GM19372 (cell line): ENCODE results near the gene NT5DC4.

Experiments used
- ATAC-seq: cut with Tn5 transposase; IDR thresholded peaks from one replicate; pipeline ENCODE4 v1.9.1; 2021; ENCODE audit warnings: mild to moderate bottlenecking, low read depth, moderate library complexity; ENCODE audit not compliant: unreplicated experiment

The NT5DC4 gene

DNA sequence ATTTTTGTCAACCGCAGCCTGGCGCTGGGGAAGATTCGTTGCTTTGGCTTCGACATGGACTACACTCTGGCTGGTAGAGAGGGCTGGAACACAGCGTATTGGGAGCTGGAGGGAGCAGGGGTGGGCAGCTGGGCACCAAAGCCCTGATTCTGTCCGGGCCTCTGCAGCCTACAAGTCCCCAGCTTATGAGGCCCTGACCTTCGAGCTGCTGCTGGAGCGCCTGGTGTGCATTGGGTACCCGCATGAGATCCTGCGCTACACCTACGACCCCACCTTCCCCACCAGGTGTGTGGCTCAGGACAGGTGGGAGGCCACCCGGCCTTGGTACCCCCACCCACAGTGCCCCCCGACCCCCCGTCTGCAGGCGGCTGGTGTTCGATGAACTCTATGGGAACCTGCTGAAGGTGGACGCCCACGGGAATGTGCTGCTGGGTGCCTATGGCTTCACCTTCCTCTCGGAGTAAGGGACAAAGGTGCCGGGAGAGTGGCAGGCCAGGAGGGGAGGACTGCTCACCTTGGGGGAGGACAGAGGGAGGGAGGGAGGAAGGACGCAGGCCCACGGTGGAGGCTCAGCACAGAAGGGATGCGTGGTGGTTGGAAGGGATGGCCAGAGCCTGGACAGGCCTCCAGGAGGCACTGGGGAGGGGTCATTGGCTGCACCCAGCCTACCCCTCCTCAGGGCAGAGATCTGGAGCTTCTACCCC is 1.2 kb downstream of the NT5DC4 start:
- no peak for ATAC-seq

DNA sequence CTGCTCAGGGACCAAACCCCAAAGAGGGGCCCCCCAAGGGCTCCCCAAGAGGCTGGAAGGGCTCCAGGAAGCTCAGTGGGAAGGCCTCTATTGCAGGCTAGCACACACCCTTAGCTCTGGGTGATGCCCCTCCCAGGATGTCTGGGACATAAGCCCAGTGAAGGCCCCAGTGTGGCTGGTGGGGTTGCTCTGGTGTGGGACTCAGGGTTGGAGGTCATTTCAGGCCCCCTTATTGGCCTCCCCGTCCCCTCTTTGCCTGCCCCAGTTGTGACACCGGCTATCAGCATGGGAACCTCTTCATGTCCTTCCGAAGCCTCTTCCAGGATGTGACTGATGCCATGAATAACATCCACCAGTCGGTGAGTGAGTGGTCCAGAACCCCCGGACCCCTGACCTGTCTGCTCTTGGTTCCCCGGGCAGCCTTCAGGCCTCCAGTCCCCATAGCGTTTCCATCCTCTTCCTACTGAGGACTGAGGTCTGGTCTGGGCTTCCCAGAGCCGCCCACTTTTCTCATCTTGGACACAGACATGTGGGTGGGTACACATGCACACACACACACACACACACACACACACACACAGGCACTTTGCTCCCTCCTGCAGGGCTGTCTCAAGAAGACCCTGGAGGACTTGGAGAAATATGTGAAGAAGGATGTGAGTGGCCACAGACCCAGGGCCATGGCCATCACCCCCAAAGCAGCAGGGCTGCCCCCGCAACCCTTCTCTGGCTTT is 2.2 kb downstream of the NT5DC4 start:
- ATAC-seq, result no peak

DNA sequence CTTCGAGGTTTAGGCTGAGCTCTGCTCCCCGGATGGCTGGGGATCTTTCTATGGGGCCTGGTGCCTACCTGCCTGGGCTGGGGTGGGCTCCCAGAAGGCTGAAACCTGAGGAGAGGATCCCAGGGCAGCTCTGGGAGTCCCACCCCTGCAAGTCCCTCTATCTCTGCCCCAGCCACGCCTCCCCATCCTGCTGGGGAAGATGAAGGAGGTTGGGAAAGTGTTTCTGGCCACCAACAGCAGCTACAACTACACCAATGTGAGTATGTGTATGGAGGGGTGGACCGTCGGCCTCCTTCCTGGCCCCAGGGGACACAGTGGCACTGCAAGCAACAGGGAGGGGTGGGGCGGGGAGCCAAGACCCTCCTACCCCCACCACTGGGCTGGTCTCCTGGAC is 2.7 kb downstream of the NT5DC4 start:
- ATAC-seq, result no peak

GRCh38 chr2:112723995-112724394 is 3.2 kb downstream of the NT5DC4 start:
- no peak for ATAC-seq

DNA sequence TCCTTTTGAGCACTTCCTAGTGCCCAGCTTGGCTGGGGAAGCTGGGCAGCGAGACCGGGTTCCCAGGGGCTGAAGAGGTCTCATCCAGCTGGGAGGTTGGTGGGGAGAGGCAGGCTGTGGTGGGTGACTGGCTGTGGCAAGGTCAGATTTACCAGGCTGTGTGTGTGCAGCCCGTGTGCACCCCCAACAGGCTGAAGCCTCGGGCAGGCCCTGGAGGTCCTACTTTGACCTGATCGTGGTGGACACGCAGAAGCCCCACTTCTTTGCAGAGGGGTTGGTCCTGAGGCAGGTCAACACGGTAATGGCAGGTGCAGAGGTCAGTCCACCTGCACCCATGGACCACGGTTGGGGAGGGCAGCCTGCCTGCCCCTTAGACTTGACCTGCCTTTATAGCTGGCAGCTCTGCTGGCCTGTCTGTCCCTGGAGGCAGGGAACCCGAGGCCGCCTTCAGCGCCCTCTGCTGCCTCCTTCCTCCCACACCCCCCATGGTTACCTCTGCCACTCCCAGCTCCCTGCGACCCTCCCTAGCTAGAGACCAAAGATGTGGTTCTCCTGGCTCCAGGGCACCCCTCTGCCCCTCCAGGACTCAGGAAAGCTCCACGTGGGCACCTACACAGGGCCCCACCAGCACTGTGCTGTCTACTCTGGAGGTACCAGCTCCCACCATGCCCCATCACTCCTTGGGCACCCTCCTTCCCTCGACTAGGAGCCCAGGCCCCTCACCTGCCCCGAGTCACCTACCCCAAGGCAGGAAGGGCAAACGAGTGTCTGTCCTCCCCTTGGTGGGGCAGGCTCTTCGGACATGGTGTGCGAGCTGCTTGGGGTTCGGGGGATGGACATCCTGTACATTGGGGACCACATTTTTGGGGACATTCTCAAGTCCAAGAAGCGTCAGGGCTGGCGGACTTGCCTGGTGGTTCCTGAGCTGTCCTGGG is 4.0 kb downstream of the NT5DC4 start:
- ATAC-seq, result no peak

- ATAC-seq, result peak; percentile 36
Observed at GRCh38 chr2:112725545-112726457, 5.0 kb downstream of the NT5DC4 start.

GRCh38 chr2:112726487-112727190 is 5.8 kb downstream of the NT5DC4 start:
- ATAC-seq, result peak; percentile 74

GRCh38 chr2:112727276-112728028 is 6.6 kb downstream of the NT5DC4 start:
- no peak for ATAC-seq

DNA sequence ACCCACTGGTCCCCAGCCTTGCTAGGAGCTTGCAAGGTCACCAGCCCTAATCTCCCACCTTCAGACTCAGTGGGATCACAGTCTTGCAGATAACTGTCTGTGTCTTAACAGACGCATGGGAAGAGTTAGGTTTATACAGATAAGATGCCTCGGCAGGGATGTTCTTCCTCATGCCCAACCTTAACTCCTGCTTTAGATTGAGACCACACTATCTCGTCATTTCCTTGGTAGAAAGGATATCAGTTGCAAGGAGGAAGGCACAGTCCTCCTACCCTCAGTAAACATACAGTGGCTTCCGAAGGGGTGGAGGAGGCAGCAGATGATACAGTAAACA is 7.2 kb downstream of the NT5DC4 start:
- ATAC-seq, result no peak

- ATAC-seq, result no peak
Observed at GRCh38 chr2:112728378-112729175, 7.8 kb downstream of the NT5DC4 start.

GRCh38 chr2:112730216-112730615 is 9.4 kb downstream of the NT5DC4 start:
- ATAC-seq, result no peak

DNA sequence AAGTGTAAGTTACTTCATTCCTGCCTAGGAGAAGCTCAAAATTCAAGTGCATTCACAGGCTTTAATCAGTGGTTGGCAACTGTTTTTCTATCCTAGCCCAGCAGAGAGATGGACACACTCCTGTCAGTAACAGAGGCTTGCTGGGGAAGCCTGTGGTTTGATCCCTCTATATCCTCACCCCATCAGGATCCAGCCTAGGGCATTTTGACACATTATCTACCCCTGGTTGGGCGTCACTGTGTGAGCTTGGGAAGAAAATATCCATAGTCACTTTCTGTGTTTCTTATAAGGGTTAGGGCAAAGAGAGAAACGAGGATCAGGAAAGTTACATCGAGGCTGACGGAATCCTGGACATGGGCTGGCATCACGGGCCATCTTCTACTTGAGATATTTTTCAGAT is 10.0 kb downstream of the NT5DC4 start:
- ATAC-seq, result no peak

DNA sequence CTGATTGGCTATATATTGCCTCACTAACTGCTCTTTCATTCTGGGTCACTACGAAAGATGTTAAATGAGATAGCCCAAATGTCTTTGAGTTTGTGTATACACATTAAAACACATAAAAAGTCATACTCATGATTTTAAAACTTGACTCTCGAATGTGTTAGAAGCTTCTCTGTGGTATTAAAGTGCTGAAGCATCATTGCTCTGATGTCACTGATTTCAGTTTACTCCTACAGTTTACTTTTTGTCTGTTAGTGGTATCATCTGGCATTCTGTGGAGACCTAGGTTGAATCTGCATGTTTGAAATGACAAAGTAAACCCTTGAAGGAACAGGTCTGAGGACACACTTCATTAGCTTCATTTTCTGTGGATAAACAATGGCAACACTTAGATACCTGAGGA is 10.7 kb downstream of the NT5DC4 start:
- no peak for ATAC-seq

DNA sequence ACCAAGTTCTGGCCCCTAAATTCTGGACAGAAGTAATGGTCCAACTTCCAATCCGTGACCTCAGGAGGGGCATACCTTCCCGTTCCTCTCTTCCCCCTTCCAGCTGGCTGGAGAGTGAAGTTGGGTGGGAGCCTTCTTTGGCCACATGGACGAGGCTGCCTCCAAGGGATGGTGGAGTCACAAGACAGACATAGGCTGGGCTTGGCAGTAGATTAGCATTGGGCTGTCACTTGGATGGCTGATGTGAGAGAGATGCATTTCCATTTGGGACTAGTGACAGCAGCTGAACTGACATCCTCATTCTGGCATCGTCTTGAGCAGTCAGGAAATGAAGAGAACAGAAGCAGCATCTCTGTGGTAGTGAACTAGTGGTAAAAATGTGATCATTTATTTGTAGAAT is 12.6 kb downstream of the NT5DC4 start:
- ATAC-seq, result no peak

DNA sequence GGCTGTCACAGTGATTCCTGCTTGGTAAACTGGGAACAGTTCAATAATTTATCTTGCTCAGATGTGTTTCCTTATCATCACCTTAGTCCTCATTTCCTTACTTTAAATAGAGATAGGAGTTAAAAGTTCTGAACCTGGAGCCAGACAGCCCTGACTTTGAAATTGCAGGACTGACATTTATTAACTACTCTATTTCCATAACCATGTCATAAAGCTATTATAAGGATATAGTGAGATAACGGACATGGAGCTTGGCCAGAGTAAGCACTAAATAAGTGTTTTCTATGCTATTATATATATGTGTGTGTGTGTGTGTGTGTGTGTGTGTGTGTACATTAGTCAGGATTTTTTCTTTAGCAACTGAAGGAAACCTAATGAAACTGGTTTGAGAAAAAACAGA is 13.1 kb downstream of the NT5DC4 start:
- ATAC-seq, result no peak

DNA sequence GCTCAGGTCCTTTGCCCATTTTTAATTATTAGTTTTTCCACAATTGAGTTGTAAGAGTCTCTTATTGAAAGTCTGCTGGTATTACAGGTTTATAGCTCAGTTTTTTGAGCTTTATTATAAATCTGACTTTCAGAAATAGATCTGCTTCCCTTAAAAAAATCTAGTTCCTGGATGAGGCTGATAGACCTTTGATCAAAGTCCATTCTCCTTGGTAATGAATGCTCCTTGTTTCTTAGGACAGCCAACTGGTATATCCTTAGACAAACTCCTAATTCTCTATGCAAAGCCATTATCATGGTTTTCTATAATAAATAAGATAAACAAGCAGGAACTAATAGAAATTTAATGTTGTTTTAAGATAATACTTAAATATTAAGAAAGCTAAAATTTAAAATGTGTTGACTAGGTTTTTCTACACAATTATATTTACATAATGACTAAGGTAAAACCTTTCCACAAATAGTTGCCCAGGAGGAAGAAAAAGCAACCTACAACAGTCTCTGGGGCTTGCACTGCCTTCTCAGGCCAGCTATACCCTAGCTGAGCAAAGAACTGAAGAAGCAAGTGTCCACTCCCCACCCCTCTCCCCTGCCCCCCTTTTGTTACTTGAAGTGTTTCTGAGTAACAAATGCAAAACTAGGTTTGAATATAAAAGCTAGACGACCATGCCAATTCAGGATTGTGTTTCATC is 16.9 kb downstream of the NT5DC4 start:
- no peak for ATAC-seq

DNA sequence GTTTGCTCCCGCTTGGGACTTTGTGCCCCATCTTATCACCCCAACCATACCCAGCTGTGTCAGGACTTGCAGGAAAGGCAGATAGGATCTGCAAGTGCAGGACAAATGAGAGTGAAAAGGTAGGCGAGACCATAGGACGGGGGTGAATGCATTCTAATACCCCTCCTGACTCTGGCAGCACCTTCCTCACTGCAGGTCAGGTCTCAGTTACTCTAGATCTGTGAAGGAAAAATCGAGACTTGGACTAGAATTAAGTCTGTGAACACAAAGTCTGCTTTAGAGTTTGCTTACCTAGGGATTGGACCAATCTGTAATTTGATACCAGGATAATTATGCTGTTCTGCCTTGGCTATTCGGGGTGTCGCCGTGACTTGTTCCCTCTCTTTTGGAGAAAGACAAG is 19.7 kb downstream of the NT5DC4 start:
- ATAC-seq, result no peak
